HG03025 (cell line): ENCODE measurements around the gene TRPM3.

Experiments
- ATAC-seq: cut with Tn5 transposase; IDR thresholded peaks from one replicate; pipeline ENCODE4 v1.9.1; 2021; ENCODE audit warnings: mild to moderate bottlenecking, moderate library complexity; ENCODE audit not compliant: unreplicated experiment, low FRiP score

The TRPM3 gene

GRCh38 chr9:70625078-70625477 is 496.3 kb downstream of the TRPM3 start:
- no peak for ATAC-seq

DNA sequence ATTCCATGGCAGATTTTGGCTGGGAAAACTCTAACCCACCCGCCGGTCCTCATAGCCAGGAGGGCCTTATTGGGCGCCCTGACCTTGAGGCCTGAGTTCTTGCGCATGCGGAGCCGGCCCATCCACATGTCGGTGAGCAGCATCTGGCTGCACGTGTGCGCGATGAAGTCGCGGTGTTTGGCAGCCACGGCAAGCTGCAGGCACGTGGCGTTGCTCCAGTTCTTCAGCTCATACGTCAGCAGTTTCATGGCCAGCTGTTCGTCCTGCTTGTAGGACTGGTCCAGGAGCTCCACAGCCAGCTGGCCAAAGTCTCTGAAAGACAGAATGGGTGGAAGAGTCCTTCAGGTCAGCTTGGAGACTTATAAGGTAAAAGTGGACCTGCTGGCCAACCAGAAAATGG is 502.6 kb downstream of the TRPM3 start:
- no peak for ATAC-seq

DNA sequence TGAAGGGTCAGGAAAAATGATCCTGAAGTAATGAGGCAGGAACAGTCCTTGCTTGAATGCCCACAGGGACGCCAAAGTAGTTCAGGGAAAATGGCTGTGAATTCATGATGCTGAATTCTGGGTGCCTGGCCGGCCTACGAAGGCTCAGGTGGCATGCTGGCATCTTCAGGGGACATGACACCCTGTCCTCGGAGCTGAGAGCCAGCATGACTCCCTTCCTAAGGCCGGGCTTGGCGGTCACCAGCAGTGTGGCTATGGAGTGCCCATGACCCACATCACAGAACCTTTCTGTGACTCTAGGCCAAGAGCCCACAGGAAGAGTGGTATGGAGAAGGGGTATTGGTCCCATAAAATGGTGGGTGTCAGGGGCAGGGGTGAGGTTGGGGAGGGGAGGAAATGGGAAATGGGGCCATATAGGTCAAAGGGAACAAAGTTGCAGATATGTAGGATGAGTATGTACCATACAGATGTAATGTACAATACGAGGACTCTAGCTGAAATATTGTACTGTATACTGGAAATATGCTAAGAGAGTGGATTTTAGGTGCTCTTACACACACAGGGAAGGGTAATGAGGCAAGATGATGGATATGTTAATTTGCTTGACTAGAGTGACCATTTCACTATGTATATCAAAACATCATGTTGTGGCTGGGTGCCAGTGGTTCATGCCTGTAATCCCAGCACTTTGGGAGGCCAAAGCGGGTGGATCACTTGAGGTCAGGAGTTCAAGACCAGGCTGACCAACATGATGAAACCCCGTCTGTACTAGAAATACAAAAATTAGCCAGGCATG is 504.2 kb downstream of the TRPM3 start:
- no peak for ATAC-seq

DNA sequence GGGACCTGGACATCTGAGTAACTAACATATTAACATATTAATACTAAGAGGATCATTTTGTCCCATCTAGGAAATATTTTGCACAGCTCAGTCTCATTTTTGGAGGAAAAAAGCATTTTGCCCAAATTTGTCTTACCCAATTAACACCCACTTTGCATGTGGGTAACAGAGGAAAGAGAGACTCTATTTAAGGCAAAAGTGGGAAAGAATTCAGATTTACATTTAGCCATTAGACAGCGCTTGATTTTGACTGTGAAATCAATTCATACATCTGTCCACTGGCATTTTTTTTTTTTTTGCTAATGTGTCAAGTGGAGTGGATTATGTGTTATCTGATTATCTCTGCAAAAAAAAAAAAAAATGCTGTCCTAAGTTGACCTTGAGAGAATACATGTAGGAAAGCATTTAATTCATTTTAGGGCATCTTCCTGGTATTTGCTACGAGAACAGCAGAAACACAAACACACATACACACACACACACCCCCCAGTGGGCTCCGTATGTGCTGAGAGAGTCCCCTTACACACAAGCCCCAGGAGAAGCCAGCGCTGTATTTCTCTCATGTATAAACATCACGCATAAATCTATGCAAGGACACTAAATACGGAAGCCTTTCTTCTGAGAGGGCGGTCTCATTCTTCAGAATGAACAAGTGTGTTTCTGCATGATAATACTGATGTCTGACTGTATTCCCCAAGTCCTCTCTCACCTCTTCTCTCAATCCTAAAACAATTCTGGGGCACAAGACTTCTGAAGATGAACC is 505.0 kb downstream of the TRPM3 start:
- no peak for ATAC-seq

GRCh38 chr9:70615464-70616138 is 505.8 kb downstream of the TRPM3 start:
- no peak for ATAC-seq

DNA sequence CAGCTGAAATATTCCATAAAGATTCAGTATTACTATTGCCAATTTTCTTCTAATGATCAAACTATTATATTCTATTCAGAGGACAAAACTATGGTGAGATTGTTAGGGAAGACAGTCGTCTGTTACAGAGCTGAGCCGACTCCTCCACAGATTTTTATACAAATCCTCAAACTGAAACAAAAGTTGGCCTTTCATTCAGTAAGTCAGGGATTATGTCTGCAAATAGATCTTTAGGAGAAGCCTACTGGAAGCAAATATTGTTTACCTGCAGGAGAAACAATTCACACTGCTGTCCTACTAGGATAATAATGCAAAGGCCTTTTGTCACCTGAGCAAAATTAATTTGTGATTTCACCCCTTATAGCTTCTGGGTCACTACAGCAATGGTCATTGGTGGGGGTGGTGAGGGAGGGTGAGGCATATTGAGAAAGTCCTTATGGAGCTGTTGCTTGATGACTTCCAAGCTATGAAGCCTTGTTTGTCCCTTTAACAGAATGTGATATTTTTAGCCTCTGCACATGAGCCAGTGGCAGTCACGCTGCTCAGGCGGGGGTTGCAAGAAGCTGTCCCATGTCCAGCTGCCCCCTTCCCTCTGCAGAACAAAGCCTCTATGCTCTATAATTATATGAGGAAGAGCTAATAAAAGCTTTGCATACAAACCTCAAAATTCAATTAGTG is 506.5 kb downstream of the TRPM3 start:
- no peak for ATAC-seq

- no peak for ATAC-seq
Measured at GRCh38 chr9:70613024-70613768, 508.2 kb downstream of the TRPM3 start.

DNA sequence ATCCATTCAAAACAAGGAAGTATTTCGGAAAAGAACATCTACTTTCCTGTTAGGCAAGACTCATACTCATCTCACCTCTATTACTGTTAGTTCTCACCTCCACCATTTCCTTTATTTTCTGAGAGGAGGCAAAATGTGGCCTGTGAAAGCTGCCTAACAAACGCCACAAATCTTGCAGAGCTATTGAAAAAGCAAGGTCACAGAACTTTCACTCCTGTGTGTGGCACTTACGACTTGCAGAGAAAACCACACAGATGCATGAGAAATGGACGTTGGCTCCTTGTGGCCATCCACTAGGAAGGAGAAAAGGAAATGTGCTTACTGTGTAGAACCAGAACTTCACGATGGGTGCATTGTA is 511.2 kb downstream of the TRPM3 start:
- ATAC-seq = no peak

DNA sequence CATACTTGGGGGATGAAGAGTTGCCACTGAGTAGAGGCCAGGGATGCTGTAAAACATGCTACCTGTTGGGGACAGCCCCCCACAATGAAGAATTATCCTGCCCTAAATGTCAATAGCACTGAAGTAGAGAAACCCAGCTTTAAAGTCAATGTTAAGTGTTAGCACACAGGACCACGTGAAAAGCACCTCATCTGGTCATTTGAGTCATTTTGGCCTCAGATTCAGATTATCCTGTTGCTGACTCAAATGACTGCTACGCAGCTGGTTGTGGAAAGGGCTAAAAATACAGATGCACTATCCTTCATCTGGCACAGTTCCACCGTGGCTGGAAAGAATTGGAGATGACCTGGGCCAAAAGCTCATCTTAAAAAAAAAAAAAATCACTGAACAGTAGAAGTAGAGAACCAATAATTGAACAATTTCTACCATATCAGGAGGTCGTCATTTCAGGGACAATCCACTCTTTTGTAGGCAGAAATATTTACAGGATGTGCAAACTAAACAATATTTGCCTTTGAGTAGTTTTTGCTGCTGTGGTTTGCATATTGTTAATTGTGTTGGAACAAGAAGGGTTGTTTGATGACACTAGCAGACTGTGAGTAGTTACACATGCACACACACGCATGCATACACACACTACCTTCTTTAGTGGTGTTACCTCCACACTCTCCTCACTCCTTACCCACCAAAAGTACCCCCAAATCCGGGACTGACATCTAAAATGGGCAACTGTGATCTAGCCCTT is 511.7 kb downstream of the TRPM3 start:
- no peak for ATAC-seq

DNA sequence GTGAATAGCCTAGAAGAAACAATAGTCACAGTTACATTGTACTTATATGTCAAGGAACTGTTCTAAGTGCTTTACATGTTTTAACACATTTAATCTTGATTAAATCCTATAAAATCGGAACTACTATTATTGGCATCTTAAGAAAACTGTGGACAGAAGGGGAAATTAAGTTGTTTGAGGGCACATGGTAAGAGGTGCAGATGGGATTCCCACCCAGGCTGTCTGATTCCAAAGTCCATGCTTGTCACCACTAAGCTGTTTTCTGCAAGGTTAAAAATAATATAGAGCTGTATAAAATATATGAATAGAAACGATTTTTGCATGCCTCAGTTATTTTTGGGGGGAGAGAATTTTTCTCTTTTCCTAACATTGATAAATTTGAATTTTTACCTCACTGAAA is 512.4 kb downstream of the TRPM3 start:
- no peak for ATAC-seq

GRCh38 chr9:70607926-70608325 is 513.5 kb downstream of the TRPM3 start:
- no peak for ATAC-seq

GRCh38 chr9:70607329-70607728 is 514.1 kb downstream of the TRPM3 start:
- ATAC-seq = no peak

DNA sequence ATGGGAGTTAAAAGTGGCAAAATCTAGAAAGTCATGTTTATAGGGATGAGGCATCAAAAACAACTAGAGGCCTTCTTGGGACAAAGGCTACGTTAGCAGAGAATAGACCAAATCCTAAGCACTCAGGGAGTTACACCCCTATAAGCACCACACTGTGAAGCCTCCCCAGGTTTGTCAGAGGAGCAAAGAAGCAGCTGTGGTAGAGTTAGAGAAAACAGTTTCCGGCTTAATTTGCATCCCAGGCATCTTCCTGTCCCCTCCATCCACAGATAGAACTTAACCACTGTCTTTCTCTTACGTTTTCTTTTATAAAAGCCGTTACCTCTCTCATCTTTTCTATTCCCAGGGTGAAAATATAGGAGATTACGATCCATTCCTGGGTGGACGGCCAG is 518.4 kb downstream of the TRPM3 start:
- ATAC-seq = no peak

DNA sequence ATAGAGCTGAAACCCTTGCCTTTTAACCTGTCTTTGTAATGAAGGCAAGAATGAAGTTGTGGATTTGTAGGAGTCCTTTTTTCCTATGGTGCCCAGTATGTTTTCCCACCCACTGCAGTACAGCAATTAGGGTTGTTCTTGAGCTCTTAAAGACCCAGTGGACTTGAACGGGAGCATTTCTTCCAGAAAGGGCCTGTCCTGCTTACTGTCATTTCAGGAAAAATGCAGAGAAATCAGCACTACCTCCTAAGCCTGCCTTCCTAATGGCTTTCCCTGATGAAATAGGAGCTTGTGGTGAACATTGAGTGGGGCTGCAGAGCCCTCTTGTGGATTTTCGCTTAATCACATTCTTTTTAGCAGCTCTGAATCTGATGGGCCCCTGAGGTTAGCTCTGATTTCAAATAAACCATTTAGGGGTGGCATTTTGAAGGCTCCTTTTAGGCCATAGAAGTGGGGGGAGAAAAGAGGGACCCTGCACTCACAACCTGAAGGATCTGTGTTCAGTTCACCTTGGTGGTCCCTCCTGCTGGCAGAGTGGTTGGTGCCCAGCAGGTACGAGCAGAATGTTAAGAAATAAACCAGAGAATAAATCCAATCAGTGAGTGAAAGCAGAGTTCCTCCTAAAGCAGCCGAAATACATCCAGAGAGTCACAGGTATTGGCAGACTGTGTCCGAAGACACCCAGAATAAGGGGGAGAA is 519.0 kb downstream of the TRPM3 start:
- peak; percentile 71 for ATAC-seq

GRCh38 chr9:70601000-70601951 is 520.1 kb downstream of the TRPM3 start:
- ATAC-seq = no peak

DNA sequence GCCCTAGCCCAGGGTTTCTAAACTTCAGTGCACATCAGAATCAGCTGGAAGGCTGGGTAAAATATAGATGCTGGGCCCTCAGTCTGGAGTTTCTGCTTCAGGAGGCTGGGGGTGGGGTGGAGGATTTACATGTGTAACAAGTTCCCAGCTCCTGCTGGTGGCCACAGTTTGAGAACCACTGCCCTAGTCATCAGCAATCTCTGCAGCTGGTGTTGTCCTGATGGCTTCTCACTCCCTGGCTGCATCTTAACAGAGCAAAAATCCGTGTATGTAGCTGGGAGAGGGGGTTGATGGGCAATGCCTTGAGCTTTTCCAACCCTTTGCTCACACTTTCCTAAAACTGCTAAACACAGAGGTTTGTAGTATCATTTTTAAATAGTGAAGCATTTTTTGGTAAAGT is 520.9 kb downstream of the TRPM3 start:
- no peak for ATAC-seq

DNA sequence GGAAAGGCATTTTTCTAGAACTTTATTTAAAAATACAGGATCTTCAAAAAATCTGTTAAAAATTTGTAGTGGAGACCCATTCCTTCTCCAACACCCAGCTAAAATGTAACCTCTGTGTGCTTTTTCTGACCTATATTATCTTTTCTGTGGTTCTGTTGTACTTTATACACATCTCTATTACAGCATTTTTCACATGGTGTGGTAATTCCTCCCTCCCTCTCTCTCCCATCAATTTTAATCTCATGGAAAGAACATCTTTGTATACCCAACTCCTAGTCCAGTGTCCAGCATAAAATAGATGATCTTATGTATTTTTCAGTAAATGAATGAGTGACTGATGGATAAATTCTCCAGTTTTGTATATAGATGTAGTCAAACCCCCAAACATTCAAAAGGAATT is 523.5 kb downstream of the TRPM3 start:
- no peak for ATAC-seq

GRCh38 chr9:70595211-70595610 is 526.2 kb downstream of the TRPM3 start:
- no peak for ATAC-seq
